Karpas-422 (cell line): ENCODE measurements around the gene ZNF613. TPM values are rescaled to one million over a fixed set of nuclear protein-coding genes. Genes with fewer than 3 reads are reported as not detected.
"Not testable (repeated sequence)": the region's sequence is repeated elsewhere in the genome, so short reads cannot be mapped to it uniquely, and the experiment has no call there.

Source experiments
- DNase-seq: peaks from one replicate; pipeline ENCODE4 v3.0.0-alpha.2; 2015
- H2AFZ ChIP-seq: fragments of 200-600 bp; sonication (generic); 2 replicates; pipeline ENCODE4 v1.6.1; 2014; ENCODE audit warnings: antibody characterized with exemption, low read length, mixed read lengths
- H3K27ac ChIP-seq: fragments of 200-600 bp; sonication (generic); 2 replicates; pipeline ENCODE4 v1.5.1; 2014; ENCODE audit warnings: mild to moderate bottlenecking, low read length, moderate library complexity
- H3K27me3 ChIP-seq: fragments of 200-600 bp; sonication (generic); 2 replicates; pipeline ENCODE4 v1.6.1; 2014; ENCODE audit warnings: low read length, mixed read lengths
- H3K36me3 ChIP-seq: fragments of 200-600 bp; sonication (generic); 2 replicates; pipeline ENCODE4 v1.6.1; 2014; ENCODE audit warnings: low read length, mixed read lengths; ENCODE audit not compliant: insufficient read depth
- H3K4me1 ChIP-seq: fragments of 200-600 bp; sonication (generic); 2 replicates; pipeline ENCODE4 v1.6.1; 2014; ENCODE audit warnings: mild to moderate bottlenecking, low read length, mixed read lengths
- H3K4me2 ChIP-seq: fragments of 200-600 bp; sonication (generic); 2 replicates; pipeline ENCODE4 v1.6.1; 2014; ENCODE audit warnings: low read length, low read depth, mild to moderate bottlenecking; ENCODE audit not compliant: poor library complexity, severe bottlenecking
- H3K4me3 ChIP-seq: fragments of 200-600 bp; sonication (generic); 2 replicates; pipeline ENCODE4 v1.5.1; 2014; ENCODE audit warnings: mild to moderate bottlenecking, antibody characterized with exemption, low read length, mixed read lengths
- H3K79me2 ChIP-seq: fragments of 200-600 bp; sonication (generic); 2 replicates; pipeline ENCODE4 v1.6.1; 2014; ENCODE audit warnings: mild to moderate bottlenecking, low read length, mixed read lengths
- H3K9ac ChIP-seq: fragments of 200-600 bp; sonication (generic); 2 replicates; pipeline ENCODE4 v1.6.0; 2014; ENCODE audit warnings: low read length
- H3K9me2 ChIP-seq: fragments of 200-600 bp; sonication (generic), shearing (Covaris generic); replicated peaks from 2 replicates; pipeline ENCODE4 v1.6.0; 2014; ENCODE audit warnings: mild to moderate bottlenecking, low read length, moderate library complexity; ENCODE audit not compliant: insufficient read depth
- H3K9me3 ChIP-seq: fragments of 300-700, 200-600 bp; sonication (generic); 2 replicates; pipeline ENCODE4 v1.6.1; 2014; ENCODE audit warnings: low read length, mixed read lengths
- H4K20me1 ChIP-seq: fragments of 200-600 bp; sonication (generic); 2 replicates; pipeline ENCODE4 v1.6.1; 2014; ENCODE audit warnings: mild to moderate bottlenecking, antibody characterized with exemption, low read length, low read depth; ENCODE audit not compliant: insufficient read depth
- total RNA-seq: library from RNA; depleted of rRNA; stranded (reverse); fragments of >200 nt; shearing (Covaris generic); gene quantifications from 2 replicates; pipeline ENCODE4 v1.2.3, GENCODE V29; 2014; ENCODE audit warnings: low replicate concordance

The ZNF613 gene
- total RNA-seq, 1 experiment from 2014 or later, result 7.5 TPM

DNA sequence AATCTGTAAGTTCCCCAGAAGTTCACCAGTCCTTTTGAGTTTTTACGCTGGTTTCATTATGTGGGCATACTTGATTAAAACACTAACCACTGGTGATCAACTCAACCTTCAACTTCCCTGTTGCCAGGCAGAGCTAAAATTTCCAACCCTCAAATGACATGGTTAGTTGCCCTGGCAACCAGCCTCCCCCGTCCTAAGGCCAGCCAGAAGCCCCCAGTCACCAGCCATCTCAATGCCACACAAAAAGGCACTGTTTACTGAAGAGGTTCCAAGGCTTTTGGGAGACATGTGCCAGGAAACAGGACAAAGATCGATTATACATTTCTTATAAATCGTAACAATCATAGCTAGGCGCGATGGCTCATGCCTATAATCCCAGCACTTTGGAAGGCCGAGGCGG is 24.1 kb upstream of the ZNF613 start:
- no peaks in the 10 kb centered on the region for H3K9me2 ChIP-seq
- peak overlapping the region; percentile 89; the same call in 1 of the 2 replicates for H3K4me3 ChIP-seq

GRCh38 chr19:51904331-51905165 is 22.7 kb upstream of the ZNF613 start, which contains the start of gene ZNF649:
TSS of gene ZNF649 (minus strand) at chr19:51905017. CDS start at chr19:51900107, 4,910 bp downstream.
- Histone ChIP-seq H3K4me2 (peak within 1 kb of the TSS; percentile 85), H3K79me2 (peaks cover 52% of the 10 kb centered on the region), H3K9me2 (no peaks in the 10 kb centered on the region), H3K4me3 (peak within 1 kb of the TSS; percentile 89), H3K9ac (peak within 1 kb of the TSS; percentile 94), H2AFZ (peak within 1 kb of the TSS; percentile 94), H3K9me3 (peaks cover 49% of the 10 kb centered on the region), H3K4me1 (peaks cover 8% of the 10 kb centered on the region), H3K27ac (peak within 1 kb of the TSS; percentile 13; the same call in 1 of the 2 replicates), H3K36me3 (peaks cover 44% of the 10 kb centered on the region), H4K20me1 (no peaks in the 10 kb centered on the region), H3K27me3 (no peaks in the 10 kb centered on the region)
- DNase-seq, result peak; percentile 97

More for the DNA sequence above, 24.1 kb upstream of the ZNF613 start:
- Histone ChIP-seq H2AFZ (no peak overlapping the region), H3K9me3 (peaks cover 53% of the 10 kb centered on the region), H3K27ac (no peak overlapping the region), H3K27me3 (no peaks in the 10 kb centered on the region), H3K4me2 (no peak overlapping the region), H3K36me3 (peaks cover 57% of the 10 kb centered on the region), H3K9ac (no peak overlapping the region), H3K79me2 (peaks cover 64% of the 10 kb centered on the region), H3K4me1 (peaks cover 8% of the 10 kb centered on the region), H4K20me1 (no peaks in the 10 kb centered on the region)
- DNase-seq, result no peak

DNA sequence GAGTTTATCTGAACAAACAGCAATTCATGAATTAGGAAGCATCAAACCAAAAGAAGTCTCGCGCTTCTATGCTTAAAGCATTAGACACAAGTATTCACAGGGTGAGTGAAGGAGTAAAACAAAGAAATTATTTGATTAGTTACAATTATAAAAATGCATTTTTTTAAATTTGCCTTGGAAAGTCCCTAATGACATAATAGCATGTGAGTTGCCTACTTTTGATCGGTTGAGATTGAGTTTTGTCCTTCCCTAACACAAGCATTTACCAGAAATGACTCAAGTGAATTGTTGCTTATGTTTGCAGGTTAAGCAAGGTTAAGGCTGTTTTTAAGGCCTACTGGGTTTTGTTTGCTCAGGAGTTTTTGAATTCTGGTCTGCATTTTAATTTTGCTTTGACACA is 22.1 kb upstream of the ZNF613 start:
- peaks cover 49% of the 10 kb centered on the region for H3K9me3 ChIP-seq
- H2AFZ ChIP-seq, result peak overlapping the region; percentile 94
- peaks cover 8% of the 10 kb centered on the region for H3K4me1 ChIP-seq
- H3K9ac ChIP-seq, result no peak overlapping the region
- peaks cover 37% of the 10 kb centered on the region for H3K36me3 ChIP-seq
- no peaks in the 10 kb centered on the region for H3K9me2 ChIP-seq
- H3K27me3 ChIP-seq, result no peaks in the 10 kb centered on the region
- peak overlapping the region; percentile 89 for H3K4me3 ChIP-seq
- H3K27ac ChIP-seq, result no peak overlapping the region
- H4K20me1 ChIP-seq, result no peaks in the 10 kb centered on the region
- H3K79me2 ChIP-seq, result peaks cover 46% of the 10 kb centered on the region
- no peak overlapping the region for H3K4me2 ChIP-seq
- DNase-seq, result no peak

DNA sequence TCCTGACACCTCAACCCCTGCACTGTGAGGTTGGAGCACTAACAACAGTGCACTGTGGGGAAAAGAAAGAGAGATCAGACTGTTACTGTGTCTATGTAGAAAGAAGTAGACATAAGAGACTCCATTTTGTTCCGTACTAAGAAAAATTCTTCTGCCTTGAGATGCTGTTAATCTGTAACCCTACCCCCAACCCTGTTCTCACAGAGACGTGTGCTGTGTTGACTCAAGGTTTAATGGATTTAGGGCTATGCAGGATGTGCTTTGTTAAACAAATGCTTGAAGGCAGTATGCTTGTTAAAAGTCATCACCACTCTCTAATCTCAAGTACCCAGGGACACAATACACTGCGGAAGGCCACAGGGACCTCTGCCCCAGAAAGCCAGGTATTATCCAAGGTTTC is 21.6 kb upstream of the ZNF613 start:
- Histone ChIP-seq H3K4me3 (0 out of 2 replicates have a peak overlapping the region, but pooled peaks have one; percentile 89), H3K9me3 (peaks cover 46% of the 10 kb centered on the region), H3K36me3 (peaks cover 33% of the 10 kb centered on the region), H3K79me2 (peaks cover 41% of the 10 kb centered on the region), H2AFZ (peak overlapping the region; percentile 94)
- H3K9ac ChIP-seq, H3K27ac ChIP-seq, H3K27me3 ChIP-seq, H4K20me1 ChIP-seq, DNase-seq, H3K4me2 ChIP-seq, H3K4me1 ChIP-seq, H3K9me2 ChIP-seq: not testable (repeated sequence)

DNA sequence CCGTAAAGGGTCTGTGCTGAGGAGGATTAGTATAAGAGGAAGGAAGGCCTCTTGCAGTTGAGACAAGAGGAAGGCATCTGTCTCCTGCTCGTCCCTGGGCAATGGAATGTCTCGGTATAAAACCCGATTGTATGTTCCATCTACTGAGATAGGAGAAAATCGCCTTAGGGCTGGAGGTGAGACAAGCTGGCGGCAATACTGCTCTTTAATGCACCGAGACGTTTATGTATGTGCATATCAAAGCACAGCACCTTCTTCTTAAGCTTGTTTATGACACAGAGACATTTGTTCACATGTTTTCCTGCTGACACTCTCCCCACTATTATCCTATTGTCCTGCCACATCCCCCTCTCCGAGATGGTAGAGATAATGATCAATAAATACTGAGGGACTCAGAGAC is 21.2 kb upstream of the ZNF613 start:
- H3K36me3 ChIP-seq, result peaks cover 28% of the 10 kb centered on the region
- not testable (repeated sequence) for H4K20me1 ChIP-seq, DNase-seq, H3K9ac ChIP-seq, H3K9me2 ChIP-seq, H3K4me2 ChIP-seq, H3K4me3 ChIP-seq, H3K27me3 ChIP-seq, H2AFZ ChIP-seq, H3K4me1 ChIP-seq, H3K27ac ChIP-seq
- H3K79me2 ChIP-seq, result peaks cover 37% of the 10 kb centered on the region
- H3K9me3 ChIP-seq, result peaks cover 43% of the 10 kb centered on the region

GRCh38 chr19:51907981-51908380 is 19.3 kb upstream of the ZNF613 start:
- not testable (repeated sequence) for H3K9ac ChIP-seq, H3K27ac ChIP-seq, H3K4me2 ChIP-seq, DNase-seq, H2AFZ ChIP-seq, H3K4me3 ChIP-seq, H3K27me3 ChIP-seq, H4K20me1 ChIP-seq, H3K9me2 ChIP-seq, H3K4me1 ChIP-seq
- Histone ChIP-seq H3K79me2 (peaks cover 19% of the 10 kb centered on the region), H3K36me3 (peaks cover 10% of the 10 kb centered on the region), H3K9me3 (peaks cover 47% of the 10 kb centered on the region)

DNA sequence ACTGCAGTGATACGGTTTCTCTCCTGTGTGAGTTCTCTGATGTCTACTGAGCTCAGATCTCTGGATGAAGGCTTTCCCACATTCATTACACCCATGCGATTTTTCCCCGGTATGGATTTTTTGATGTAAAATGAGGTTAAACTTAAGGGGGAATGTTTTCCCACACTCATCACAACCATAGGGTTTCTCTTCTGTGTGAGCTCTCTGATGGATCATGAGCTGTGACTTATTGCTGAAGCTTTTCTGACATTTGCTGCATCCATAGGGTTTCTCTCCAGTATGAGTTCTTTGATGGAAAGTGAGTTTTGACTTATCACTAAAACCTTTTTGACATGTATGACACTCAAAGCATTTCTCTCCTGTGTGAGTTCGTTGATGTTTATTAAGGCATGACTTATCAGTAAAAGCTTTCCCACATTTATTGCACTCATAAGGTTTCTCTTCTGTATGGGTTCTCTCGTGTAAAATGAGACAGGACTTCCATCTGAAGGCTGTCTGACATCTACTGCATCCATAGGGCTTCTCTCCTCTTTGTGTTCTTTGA is 11.9 kb upstream of the ZNF613 start:
- Histone ChIP-seq H3K27ac (no peak overlapping the region), H3K9me3 (peaks cover 80% of the 10 kb centered on the region), H3K27me3 (no peaks in the 10 kb centered on the region), H3K79me2 (no peaks in the 10 kb centered on the region), H3K4me2 (no peak overlapping the region), H3K4me1 (no peaks in the 10 kb centered on the region), H4K20me1 (no peaks in the 10 kb centered on the region), H3K4me3 (no peak overlapping the region), H2AFZ (no peak overlapping the region), H3K9ac (no peak overlapping the region), H3K9me2 (no peaks in the 10 kb centered on the region), H3K36me3 (peaks cover 3% of the 10 kb centered on the region; the same call in 1 of the 2 replicates)
- no peak for DNase-seq

GRCh38 chr19:51916167-51916566 is 11.1 kb upstream of the ZNF613 start:
- Histone ChIP-seq H3K79me2 (no peaks in the 10 kb centered on the region), H3K4me3 (no peak overlapping the region), H2AFZ (no peak overlapping the region), H3K9ac (no peak overlapping the region), H3K9me3 (peaks cover 85% of the 10 kb centered on the region), H3K36me3 (peaks cover 3% of the 10 kb centered on the region; the same call in 1 of the 2 replicates), H3K27me3 (no peaks in the 10 kb centered on the region), H3K9me2 (no peaks in the 10 kb centered on the region), H3K27ac (no peak overlapping the region), H3K4me2 (no peak overlapping the region), H4K20me1 (no peaks in the 10 kb centered on the region), H3K4me1 (no peaks in the 10 kb centered on the region)
- peak; percentile 70 for DNase-seq
